ENCODE measurements around the gene ATP11B.

DNA sequence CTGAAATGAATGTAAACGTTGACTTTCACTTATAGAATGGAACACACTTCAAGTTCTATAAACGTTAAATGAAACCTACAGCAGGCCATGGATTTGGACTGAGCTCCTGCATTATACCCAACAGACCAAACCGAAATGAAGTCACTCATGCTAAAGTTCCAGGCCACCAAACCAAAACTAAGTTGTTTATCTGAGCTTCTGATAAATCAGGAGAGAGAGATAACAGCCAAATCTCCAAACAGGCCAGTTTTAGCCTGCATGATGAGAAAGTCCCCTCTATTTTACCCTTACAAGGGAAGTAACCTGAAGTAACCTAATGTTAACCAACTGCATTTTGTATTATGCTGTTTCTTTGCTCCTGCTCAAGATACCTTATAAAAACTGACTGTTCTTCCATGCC lies 142.5 kb downstream of the ATP11B start:
- no peak for TF ChIP-seq NFRKB (IDR thresholded peaks at IDR 0.05)
- TF ChIP-seq TARDBP (IDR thresholded peaks at IDR 0.05), result no peak
- no peak for TF ChIP-seq SP1 (IDR thresholded peaks at IDR 0.05)
- TF ChIP-seq L3MBTL2 (conservative IDR thresholded peaks at IDR 0.05), result no peak
- TF ChIP-seq ZNF384 (IDR thresholded peaks at IDR 0.05), result no peak
- TF ChIP-seq FOXM1 (IDR thresholded peaks at IDR 0.05; ENCODE audit: borderline replicate concordance), result no peak
- TF ChIP-seq ELF4 (IDR thresholded peaks at IDR 0.05), result no peak
- TF ChIP-seq SUZ12 (IDR thresholded peaks at IDR 0.05), result no peak

Measured in HEK293T (cell line).